GM12801 (cell line): ENCODE results near the gene LBX2.

Source experiments
- TF ChIP-seq, protein P1 (sequence below): IDR thresholded peaks from one replicate; pipeline ENCODE4 v1.5.1; 2011; ENCODE audit warnings: control low read depth; ENCODE audit not compliant: insufficient read length; ENCODE audit errors: extremely low read depth

The LBX2 gene

DNA sequence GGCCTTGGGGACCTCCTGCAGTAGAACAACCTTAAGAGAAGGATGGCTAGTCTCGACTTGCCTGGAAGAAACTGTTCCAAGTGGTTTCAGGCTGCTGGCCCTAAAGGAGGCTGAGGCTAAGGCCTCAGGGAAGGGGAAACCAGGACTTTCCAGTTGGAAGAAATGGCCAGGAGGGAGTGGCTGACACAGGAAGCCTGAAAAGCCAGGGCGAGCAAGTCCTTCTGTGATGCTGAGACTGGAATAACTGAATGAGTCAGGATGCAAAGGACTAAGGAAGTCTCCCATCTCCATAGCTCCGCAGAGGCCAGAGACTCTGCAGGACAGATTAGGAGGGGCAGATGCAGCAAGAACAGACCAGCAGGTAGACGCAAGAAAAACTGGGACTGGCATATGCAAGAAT lies 37.7 kb upstream of the LBX2 start:
- TF ChIP-seq, protein P1, sequence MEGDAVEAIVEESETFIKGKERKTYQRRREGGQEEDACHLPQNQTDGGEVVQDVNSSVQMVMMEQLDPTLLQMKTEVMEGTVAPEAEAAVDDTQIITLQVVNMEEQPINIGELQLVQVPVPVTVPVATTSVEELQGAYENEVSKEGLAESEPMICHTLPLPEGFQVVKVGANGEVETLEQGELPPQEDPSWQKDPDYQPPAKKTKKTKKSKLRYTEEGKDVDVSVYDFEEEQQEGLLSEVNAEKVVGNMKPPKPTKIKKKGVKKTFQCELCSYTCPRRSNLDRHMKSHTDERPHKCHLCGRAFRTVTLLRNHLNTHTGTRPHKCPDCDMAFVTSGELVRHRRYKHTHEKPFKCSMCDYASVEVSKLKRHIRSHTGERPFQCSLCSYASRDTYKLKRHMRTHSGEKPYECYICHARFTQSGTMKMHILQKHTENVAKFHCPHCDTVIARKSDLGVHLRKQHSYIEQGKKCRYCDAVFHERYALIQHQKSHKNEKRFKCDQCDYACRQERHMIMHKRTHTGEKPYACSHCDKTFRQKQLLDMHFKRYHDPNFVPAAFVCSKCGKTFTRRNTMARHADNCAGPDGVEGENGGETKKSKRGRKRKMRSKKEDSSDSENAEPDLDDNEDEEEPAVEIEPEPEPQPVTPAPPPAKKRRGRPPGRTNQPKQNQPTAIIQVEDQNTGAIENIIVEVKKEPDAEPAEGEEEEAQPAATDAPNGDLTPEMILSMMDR, result no peak

DNA sequence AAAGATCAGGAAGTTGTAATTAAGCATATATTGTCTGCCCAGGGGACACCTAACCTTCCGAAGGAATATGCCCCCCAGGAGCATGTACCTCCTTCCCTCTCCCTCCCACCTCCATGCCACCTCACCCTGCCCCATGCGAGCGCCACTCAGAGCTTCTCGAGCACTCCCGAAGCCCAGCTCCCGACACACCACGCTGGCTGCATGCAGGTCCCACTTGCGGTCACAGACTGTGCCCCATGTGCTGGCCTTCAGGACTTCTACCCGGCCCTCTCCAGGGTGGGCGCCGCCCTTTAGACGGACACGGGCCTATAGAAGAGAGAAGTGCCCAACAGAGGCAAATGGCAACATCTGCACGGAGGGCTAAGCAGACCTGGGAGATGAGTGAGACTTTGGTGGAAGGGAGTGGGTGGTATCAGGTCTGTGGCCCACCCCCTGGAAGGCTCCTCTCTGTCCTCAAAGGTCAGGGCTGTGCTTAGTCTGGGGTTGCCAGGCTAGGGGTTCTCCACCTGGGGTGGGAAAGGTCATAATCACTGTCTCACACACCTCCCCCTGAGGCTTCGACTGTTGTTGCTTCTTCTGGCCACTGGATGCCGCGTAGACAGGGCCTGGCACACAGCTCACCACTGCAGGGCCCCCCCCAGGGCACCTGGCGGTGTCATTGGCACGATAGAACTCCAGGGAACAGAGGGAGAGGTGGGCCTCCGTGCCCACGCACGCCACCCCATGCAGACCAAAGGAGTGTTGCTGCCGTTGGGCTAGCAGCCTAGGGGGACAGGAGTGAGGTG lies 37.0 kb upstream of the LBX2 start:
- TF ChIP-seq, protein P1, result no peak

DNA sequence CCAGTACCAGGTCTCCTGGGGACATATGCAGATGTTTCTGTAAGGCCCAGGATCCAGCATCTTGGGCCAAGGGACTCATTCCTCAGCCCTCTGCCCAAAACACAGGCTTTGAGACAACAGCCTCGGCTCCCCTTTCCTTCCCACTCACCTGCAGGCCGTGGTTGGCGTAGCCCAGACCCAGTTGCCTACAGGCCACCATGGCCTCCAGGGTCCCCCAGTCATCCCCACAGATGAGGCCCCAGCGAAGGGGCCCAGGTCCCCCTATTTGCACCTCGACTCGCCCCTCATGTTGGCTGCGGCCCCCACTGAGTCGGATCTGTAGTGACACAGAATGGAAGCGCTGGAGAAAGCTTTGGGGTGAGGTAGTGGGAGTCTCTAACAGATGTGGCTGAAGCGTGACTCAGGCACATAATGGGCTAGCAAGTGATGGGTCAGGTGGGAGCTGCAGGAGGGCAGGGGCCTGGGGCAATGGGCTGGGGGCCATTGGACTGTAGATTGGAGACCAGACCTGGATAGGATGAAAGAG lies 36.1 kb upstream of the LBX2 start:
- TF ChIP-seq, protein P1, result no peak

DNA sequence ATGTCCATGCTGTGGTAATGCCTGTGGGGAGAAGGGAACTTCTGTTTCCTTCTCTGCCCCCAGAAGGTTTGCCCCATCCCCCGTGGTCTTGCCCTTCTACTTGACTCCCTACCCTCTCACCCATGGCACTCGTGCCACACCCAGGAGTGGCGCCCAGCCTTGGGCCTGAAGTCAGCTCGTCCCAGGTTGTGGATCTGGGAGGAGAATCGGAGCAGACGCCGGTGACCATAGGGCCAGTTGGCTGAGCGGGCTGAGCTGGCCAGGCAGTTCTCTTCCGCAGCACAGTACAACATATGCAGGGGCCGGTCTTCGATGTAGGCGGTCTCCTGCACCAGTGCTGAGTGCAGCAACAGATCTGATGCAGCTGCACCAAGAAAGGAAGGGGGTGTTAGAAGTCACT lies 35.0 kb upstream of the LBX2 start:
- TF ChIP-seq, protein P1, result no peak

DNA sequence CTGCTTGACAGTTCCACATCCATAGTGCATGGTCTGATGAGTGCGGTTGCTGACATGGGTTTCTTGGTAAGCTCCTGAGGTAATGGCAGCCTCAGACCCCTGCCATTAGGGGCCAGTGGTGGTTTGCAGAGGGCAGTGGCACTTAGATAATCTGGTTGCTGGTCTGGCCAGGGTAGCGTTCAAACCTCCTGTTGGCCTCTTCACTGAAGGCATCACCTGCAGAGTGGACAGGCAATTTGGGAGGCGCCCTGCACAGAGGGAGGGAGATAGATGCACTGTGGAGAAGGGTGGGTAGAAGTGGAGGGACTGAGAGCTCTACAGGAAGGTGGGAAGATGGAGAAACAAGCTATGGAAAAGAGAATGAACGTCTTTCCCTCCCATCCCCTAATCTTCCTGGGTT lies 34.1 kb upstream of the LBX2 start:
- TF ChIP-seq, protein P1, result no peak

DNA sequence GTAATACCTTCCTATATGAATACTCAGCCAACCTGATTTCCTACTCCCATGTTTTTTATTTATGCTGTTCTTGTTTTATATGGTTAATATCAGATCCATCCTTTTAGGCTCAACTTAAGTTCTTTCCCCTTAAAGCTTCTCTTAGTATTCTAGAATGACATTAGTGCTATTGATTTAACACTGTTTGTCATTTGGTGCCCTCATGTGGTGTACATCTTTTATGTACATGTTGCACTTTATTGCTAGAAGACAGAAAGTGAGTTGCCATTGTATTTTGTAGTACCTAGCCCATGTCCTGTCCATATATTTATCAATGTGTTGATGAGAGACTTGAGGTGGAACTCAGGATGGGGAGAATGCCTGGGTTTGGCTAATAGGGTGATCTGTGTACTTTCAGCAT lies 32.8 kb upstream of the LBX2 start:
- TF ChIP-seq, protein P1, result no peak

DNA sequence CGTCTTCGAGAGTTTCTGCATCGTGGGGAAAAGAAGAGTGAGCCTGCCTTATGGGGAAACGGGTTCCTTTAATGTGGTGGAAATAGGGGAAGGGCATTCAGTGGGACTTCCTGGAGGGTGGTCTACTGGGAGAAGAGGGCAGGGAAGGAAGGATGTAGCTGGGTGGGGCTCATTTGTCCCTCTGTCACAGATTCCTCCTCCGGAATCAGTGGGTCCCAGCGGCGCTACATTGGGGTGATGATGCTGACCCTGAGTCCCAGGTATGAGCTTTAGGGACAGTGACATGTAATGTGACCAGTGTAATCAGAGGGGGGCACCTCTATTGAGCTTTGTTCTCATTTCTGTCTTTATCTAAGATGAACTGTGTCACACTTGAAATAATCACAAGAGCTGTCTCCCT lies 32.3 kb upstream of the LBX2 start:
- TF ChIP-seq, protein P1, result no peak
